Activated T-helper 1 cell treated with anti-CD3 and anti-CD28 coated beads, Interleukin-12 subunit alpha, Interleukin-12 subunit beta, Interleukin-2, Interleukin-4 antibody, amounts not matched to agents 30 ng/mL and 10 ng/mL and 1 ng/mL, durations not matched to agents 14 hours and 24 hours and 36 hours (primary cell): ENCODE measurements around the gene ACTN4. TPM values are rescaled to one million over a fixed set of nuclear protein-coding genes. Genes with fewer than 3 reads are reported as not detected.
A peak's percentile ranks its signal among the peaks of the same experiment; 100 is the strongest.

Source experiments
- DNase-seq: peaks from one replicate; pipeline ENCODE4 v3.0.0; 2021; ENCODE audit warnings: low spot score
- H3K27ac Mint-ChIP-seq: one replicate; pipeline ENCODE4 v1.8.0; 2021; ENCODE audit warnings: mild to moderate bottlenecking, mixed read lengths
- H3K27me3 Mint-ChIP-seq: one replicate; pipeline ENCODE4 v1.8.0; 2022; ENCODE audit warnings: mild to moderate bottlenecking, moderate library complexity, mixed read lengths; ENCODE audit not compliant: insufficient read depth
- H3K36me3 Mint-ChIP-seq: one replicate; pipeline ENCODE4 v1.8.0; 2021; ENCODE audit warnings: low read depth, mixed read lengths
- H3K4me1 Mint-ChIP-seq: one replicate; pipeline ENCODE4 v1.8.0; 2021; ENCODE audit warnings: low read depth, mixed read lengths
- H3K4me3 Mint-ChIP-seq: one replicate; pipeline ENCODE4 v1.8.0; 2021; ENCODE audit warnings: mild to moderate bottlenecking, moderate library complexity, mixed read lengths
- H3K9me3 Mint-ChIP-seq: one replicate; pipeline ENCODE4 v1.8.0; 2021; ENCODE audit warnings: mixed read lengths
- intact Hi-C: fragments of 100-400 bp; cut with micrococcal nuclease; formaldehyde crosslinking; loops from one replicate; pipeline ENCODE4 v1.15.1; 2024
- total RNA-seq: library from RNA; stranded (reverse); gene quantifications from 2 replicates; pipeline ENCODE4 v1.2.3, GENCODE V29; 2022

Gene ACTN4
- total RNA-seq, 1 donor from 2014 or later: 287 TPM

DNA sequence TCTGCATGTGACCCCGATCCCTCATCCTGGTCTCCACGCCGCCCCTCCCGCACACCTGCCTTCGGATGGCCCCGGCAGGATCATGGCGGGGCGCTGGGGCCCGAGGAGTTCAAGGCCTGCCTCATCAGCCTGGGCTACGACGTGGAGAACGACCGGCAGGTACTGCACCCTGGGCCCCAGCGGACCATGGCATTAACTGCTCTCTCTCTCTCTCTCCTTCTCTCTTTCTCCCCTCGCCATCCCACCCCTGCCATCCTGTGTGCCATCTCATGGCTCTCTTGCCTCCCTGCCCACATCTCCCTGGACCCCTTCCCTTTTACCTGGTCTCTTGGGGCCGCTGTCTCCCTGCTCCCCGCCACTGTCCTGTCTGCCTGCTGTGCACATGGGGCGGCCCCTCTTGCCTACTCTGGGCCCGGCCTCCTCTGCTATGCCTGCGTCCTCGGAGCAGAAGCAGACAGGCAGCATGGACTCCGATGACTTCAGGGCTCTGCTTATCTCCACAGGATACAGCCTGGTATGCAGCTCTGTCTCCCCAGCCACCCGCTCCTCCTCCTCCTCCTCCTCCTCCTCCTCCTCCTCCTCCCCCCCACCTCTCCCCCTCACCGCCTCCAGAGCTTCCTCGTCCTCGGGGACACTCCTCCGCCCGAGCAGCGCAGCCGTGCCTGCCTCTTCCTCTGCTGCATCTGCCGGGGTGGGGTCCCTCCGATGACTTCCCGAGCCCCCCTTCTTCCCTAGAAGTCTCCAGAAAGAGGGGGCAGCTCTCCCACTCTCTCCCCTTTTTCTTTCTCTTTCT lies 80.6 kb downstream of the ACTN4 start:
- Mint-ChIP-seq H3K27ac (no peak overlapping the region), H3K4me1 (peaks cover 23% of the 10 kb centered on the region), H3K4me3 (peak overlapping the region; percentile 26), H3K27me3 (no peaks in the 10 kb centered on the region), H3K36me3 (peaks cover 35% of the 10 kb centered on the region), H3K9me3 (no peaks in the 10 kb centered on the region)
- no peak for DNase-seq
- intact Hi-C loops: loop anchor here (2.0 kb wide), 1 partner anchor 103 kb away; the partner anchor contains the start of gene ECH1

DNA sequence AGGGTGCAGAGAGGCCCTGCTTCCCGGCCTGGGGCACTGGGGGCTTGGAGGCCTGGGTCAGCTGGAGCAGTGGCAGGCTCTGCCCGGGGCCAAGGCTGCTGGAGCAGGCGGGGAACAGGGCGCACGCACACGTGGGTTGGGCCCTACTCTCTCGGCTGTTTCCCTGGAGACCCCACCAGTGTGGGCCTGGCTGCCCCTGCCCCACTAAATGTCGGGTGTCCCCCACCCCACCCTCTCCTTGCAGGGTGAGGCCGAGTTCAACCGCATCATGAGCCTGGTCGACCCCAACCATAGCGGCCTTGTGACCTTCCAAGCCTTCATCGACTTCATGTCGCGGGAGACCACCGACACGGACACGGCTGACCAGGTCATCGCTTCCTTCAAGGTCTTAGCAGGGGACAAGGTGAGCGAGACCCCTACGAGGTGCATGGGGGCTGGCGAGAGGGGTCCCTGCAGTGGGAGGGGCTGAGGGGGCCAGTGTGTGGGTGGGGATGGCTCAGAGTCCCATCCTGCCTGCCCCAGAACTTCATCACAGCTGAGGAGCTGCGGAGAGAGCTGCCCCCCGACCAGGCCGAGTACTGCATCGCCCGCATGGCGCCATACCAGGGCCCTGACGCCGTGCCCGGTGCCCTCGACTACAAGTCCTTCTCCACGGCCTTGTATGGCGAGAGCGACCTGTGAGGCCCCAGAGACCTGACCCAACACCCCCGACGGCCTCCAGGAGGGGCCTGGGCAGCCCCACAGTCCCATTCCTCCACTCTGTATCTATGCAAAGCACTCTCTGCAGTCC lies 81.5 kb downstream of the ACTN4 start:
- Mint-ChIP-seq H3K27ac (no peak overlapping the region), H3K36me3 (peaks cover 32% of the 10 kb centered on the region)
- intact Hi-C loops: loop anchor here (2.0 kb wide), 1 partner anchor 102 kb away; the partner anchor contains the start of gene ECH1

DNA sequence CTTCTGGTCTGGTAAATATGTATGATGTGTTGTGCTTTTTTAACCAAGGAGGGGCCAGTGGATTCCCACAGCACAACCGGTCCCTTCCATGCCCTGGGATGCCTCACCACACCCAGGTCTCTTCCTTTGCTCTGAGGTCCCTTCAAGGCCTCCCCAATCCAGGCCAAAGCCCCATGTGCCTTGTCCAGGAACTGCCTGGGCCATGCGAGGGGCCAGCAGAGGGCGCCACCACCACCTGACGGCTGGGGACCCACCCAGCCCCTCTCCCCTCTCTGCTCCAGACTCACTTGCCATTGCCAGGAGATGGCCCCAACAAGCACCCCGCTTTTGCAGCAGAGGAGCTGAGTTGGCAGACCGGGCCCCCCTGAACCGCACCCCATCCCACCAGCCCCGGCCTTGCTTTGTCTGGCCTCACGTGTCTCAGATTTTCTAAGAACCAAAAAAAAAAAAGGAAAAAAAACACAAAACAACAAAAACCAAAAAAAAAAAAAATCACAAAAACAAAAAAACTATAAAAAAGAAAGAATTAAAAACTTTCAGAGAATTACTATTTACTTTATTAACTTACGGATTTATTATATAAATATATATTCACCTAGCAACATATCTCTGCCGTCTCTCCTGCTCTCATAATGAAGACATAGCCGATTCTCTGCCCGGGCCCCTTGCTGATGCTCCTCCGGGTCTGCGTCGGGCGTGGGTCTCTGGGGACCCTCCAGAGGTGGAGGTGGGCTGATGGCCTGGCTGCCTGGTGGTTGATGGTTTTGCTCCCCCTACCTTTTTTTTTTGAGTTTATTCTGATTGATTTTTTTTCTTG lies 82.4 kb downstream of the ACTN4 start:
- no peaks in the 10 kb centered on the region for H3K27me3 Mint-ChIP-seq
- H3K4me3 Mint-ChIP-seq: no peak overlapping the region
- H3K27ac Mint-ChIP-seq: peak overlapping the region; percentile 55
- DNase-seq: peak; percentile 58
- H3K4me1 Mint-ChIP-seq: peaks cover 39% of the 10 kb centered on the region
- intact Hi-C loops: loop anchor here (2.0 to 5.0 kb wide), 2 partner anchors 73 to 101 kb away; partner anchors contain the start of gene ECH1
- H3K9me3 Mint-ChIP-seq: no peaks in the 10 kb centered on the region
- H3K36me3 Mint-ChIP-seq: peaks cover 32% of the 10 kb centered on the region

More for the DNA sequence above, 81.5 kb downstream of the ACTN4 start:
- DNase-seq: no peak
- Mint-ChIP-seq H3K27me3 (no peaks in the 10 kb centered on the region), H3K4me3 (no peak overlapping the region), H3K4me1 (peaks cover 30% of the 10 kb centered on the region), H3K9me3 (no peaks in the 10 kb centered on the region)

DNA sequence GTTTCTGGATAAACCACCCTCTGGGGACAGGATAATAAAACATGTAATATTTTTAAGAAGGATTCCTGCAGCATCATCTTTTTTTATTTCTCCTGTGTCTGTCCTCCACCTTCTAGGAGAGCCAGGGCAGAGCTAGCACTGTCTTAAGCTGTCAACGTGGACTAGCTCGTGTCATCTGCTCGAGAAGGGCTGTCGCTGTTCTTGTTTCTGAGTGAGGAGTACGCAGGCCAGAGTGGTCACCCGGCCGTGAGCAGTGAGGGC lies 83.0 kb downstream of the ACTN4 start:
- intact Hi-C loops: loop anchor here (5.0 kb wide), 1 partner anchor 73 kb away; no protein-coding TSS in a partner anchor
- no peak for DNase-seq
- H3K4me1 Mint-ChIP-seq: peaks cover 44% of the 10 kb centered on the region
- H3K27ac Mint-ChIP-seq: peak overlapping the region; percentile 55
- no peaks in the 10 kb centered on the region for H3K27me3 Mint-ChIP-seq
- no peaks in the 10 kb centered on the region for H3K9me3 Mint-ChIP-seq
- H3K36me3 Mint-ChIP-seq: peaks cover 32% of the 10 kb centered on the region
- H3K4me3 Mint-ChIP-seq: no peak overlapping the region

DNA sequence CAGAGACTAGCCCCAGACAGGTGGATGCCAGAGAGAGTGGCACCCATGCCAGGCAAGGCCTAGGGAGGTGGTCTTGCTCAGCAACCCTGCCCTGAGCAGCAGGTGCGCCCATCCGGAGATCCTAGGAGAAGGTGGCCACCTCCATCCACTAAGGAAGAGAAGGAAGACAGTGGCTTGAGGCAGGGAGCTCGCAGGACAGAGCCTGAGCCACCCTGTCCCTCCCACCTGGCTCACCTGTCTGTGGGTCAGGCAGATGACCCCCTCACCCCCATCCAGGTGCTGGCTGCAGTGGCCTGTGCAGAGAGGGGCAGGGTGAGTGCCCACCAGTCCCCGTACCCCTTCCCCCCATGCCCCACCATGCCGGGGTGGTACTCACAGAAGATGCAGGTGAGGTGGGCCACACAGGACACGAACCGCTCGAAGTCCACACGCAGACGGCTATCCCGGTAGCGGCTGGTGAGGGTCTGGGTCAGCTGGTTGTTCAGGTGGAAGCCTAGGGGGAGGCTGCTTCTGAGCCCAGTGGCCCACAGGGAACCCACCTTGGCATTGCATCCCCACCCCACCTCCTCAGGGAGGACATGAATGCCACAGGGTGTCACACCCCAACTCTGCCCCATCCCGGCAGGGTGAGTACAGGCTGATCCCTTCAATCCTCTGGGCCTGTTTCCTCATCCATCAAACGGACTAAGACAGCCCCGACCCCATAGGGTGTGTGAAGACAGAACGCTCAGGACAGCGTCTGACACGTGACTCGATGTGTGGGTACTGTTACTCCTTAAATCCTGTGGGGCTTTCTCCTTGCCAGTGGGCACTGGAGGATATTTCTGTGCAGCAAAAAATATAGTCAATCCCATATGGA lies 83.5 kb downstream of the ACTN4 start:
- H3K9me3 Mint-ChIP-seq: no peaks in the 10 kb centered on the region
- H3K4me1 Mint-ChIP-seq: peaks cover 44% of the 10 kb centered on the region
- H3K4me3 Mint-ChIP-seq: no peak overlapping the region
- H3K36me3 Mint-ChIP-seq: peaks cover 32% of the 10 kb centered on the region
- DNase-seq: no peak
- no peaks in the 10 kb centered on the region for H3K27me3 Mint-ChIP-seq
- intact Hi-C loops: loop anchor here (5.0 kb wide), 1 partner anchor 74 kb away; no protein-coding TSS in a partner anchor
- H3K27ac Mint-ChIP-seq: no peak overlapping the region

DNA sequence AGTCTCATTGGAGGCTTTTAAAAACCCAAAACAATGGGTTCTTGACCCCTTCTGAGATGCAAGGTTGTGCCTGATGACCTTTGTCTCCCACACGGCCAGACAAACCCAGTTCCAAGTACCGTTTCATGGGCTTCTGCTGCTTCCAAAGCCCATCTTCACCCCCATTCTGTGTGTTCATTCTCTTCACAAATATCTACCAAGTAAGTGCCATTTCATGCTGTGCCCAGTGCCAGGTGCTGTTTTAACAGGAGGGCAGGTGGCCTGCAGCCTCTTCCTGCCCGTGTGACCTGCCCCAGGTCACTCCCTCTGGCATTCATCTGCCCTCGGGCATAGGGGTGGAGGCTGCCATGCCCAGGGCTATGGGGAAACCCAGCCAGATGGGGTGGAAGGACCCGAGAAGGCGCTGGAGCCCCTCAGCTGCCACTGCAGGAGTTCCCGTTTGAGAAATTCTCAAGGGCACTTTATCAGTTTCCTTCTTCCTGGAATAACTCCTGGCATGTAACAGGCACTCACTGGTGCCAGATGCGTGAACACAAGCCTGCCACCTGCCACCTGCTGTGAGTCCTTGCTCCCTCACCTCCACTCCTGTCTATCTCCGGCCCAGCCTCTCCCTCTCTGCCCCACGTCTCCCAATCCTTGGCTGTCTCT lies 84.3 kb downstream of the ACTN4 start:
- no peak overlapping the region for H3K4me3 Mint-ChIP-seq
- peak overlapping the region; percentile 52 for H3K27ac Mint-ChIP-seq
- H3K4me1 Mint-ChIP-seq: peaks cover 36% of the 10 kb centered on the region
- H3K36me3 Mint-ChIP-seq: peaks cover 28% of the 10 kb centered on the region
- no peak for DNase-seq
- peaks cover 2% of the 10 kb centered on the region for H3K27me3 Mint-ChIP-seq
- intact Hi-C loops: loop anchor here (5.0 kb wide), 1 partner anchor 74 kb away; no protein-coding TSS in a partner anchor
- no peaks in the 10 kb centered on the region for H3K9me3 Mint-ChIP-seq

DNA sequence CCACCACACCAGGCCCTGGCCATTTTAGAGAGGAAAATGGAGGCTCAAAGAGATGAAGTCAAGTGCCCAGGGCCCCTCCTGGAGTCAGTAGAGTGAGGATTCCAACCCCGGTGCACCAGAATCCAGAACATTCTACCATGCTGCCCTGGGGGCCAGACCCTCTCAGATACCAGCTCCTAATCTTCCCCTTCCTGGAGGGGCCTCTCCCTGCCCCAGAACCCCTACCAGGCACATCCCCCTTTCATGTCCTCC lies 85.7 kb downstream of the ACTN4 start:
- Mint-ChIP-seq H3K27ac (peak overlapping the region; percentile 89), H3K27me3 (peaks cover 8% of the 10 kb centered on the region), H3K4me3 (no peak overlapping the region), H3K9me3 (no peaks in the 10 kb centered on the region), H3K36me3 (peaks cover 29% of the 10 kb centered on the region), H3K4me1 (peaks cover 39% of the 10 kb centered on the region)
- intact Hi-C loops: loop anchor here (5.0 kb wide), 1 partner anchor 76 kb away; no protein-coding TSS in a partner anchor
- no peak for DNase-seq

DNA sequence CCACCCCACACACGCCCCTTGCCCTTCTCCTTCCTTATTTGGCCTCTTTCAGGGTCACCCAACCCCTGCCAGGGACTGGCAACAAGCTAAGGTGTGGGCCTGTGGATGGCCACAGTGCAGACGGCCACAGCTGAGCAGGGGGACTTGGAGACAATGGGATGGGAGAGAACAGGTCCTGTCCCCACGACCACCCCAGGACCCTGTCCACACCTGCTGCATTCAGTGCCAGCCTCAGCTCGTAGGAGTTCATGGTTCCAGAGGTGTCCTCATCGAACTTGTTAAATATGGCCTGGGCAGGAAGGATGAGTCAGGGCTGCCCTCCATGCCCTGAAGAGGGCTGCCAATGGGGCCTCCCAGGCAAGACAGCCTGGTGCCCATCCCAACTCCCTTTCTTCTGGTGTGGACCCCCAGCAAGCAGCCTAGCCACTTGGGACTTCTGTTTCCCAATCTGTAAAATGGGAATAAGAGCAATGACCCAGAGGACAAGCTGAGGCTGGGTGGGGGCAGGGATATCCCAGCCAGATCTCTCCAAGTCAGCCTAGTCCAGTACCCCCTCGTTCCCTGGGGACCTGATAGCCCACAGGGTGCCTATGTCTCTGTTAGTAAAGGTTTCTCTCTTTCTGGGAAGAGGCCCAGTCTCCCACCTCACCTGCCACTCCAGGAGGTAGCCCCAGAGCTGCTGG lies 86.2 kb downstream of the ACTN4 start:
- no peaks in the 10 kb centered on the region for H3K9me3 Mint-ChIP-seq
- H3K4me1 Mint-ChIP-seq: peaks cover 42% of the 10 kb centered on the region
- no peak for DNase-seq
- H3K27me3 Mint-ChIP-seq: peaks cover 8% of the 10 kb centered on the region
- intact Hi-C loops: loop anchor here (2.0 to 5.0 kb wide), 2 partner anchors 76 to 197 kb away; partner anchors contain the start of genes MRPS12 and SARS2
- peak overlapping the region; percentile 89 for H3K27ac Mint-ChIP-seq
- H3K4me3 Mint-ChIP-seq: peak overlapping the region; percentile 67
- H3K36me3 Mint-ChIP-seq: peaks cover 26% of the 10 kb centered on the region

DNA sequence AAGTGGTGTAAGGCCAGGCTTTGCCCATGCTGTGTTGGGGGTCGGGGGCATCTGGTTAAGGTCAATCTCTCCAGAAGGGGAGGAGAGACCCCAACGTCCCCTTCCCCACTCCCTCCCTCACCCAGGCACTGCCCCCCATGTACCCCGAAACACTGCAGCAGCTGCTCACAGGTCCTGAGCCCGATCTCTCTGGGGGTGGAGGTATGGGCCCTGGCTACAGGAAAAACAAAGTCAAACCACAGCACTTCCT lies 86.7 kb downstream of the ACTN4 start:
- H3K4me1 Mint-ChIP-seq: peaks cover 44% of the 10 kb centered on the region
- H3K36me3 Mint-ChIP-seq: peaks cover 23% of the 10 kb centered on the region
- H3K27me3 Mint-ChIP-seq: peaks cover 8% of the 10 kb centered on the region
- H3K27ac Mint-ChIP-seq: peak overlapping the region; percentile 89
- intact Hi-C loops: loop anchor here (2.0 to 5.0 kb wide), 2 partner anchors 77 to 197 kb away; partner anchors contain the start of genes MRPS12 and SARS2
- no peaks in the 10 kb centered on the region for H3K9me3 Mint-ChIP-seq
- no peak for DNase-seq
- peak overlapping the region; percentile 67 for H3K4me3 Mint-ChIP-seq

DNA sequence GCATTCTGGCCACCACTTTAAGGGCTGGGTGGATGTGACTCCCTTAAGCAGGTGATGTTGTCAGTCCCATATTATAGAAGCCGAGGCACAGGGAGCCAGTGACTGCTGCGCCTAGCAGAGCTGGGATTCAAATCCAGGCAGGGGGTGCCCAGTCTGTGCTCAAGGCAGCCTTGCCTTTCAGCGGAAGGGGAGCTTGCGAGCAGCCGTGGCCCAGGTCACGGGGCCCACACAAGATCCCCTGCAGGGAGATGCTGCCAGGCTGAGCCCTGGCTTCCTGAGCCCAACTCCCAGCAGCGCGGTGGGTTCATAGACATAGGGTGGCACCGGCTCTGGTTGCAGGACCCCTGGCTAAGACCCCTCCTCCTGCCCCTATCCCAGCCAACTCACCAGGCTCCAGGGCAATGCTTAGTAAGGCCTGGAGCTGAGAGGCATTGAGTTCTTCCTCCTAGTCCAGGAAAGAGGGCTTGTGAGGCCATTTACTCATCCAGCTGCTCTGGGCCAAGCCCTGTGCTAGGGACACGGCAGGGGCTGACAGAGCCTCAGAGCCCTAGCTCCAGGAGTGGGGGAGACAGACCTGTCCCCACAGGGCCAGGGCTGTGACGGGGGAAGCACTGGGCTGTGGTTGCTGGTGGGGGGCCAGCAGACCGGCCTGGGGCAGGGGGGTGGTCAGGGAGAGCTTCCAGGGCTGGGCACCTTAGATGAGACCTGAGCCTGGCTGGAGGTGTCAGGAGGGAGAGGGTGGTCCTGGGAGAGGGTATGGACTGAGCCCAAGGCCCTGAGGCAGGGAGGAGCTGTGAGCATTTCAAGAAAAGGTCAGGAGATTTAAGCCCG lies 87.2 kb downstream of the ACTN4 start:
- peak; percentile 24 for DNase-seq
- Mint-ChIP-seq H3K27me3 (peaks cover 8% of the 10 kb centered on the region), H3K36me3 (peaks cover 20% of the 10 kb centered on the region), H3K4me3 (peak overlapping the region; percentile 67), H3K9me3 (no peaks in the 10 kb centered on the region), H3K27ac (peak overlapping the region; percentile 89), H3K4me1 (peaks cover 44% of the 10 kb centered on the region)
- intact Hi-C loops: loop anchor here (2.0 to 5.0 kb wide), 2 partner anchors 77 to 196 kb away; partner anchors contain the start of genes MRPS12 and SARS2
